ENCODE results near the gene MYCBP2. TPM values are rescaled to one million over a fixed set of nuclear protein-coding genes. Genes with fewer than 3 reads are reported as not detected.

Gene MYCBP2
- total RNA-seq, 1 experiment from 2014 or later, result 55.6 TPM

DNA sequence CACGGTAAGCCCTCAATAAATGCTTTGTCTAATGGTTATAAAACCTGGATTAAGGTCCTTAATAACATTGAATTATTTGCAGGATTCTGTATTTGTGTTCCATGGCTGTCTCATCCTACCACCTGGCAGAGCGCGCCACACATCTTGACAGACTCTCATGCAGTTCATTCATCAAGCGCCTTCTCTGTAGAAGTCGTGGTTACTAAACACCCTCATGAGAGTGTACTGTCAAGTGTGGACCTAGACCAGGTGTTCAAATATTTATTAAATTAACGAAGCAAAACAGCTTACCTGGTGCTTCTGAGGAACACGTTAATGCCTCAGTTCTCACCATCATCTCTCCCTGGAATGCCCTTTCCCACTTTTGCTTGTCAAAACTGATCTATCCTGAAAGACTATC is 286.8 kb downstream of the MYCBP2 start:
- intact Hi-C loops (cut with micrococcal nuclease; ENCODE audit: unreplicated experiment), result no loop called here
- no peak overlapping the region for H3K4me3 ChIP-seq

DNA sequence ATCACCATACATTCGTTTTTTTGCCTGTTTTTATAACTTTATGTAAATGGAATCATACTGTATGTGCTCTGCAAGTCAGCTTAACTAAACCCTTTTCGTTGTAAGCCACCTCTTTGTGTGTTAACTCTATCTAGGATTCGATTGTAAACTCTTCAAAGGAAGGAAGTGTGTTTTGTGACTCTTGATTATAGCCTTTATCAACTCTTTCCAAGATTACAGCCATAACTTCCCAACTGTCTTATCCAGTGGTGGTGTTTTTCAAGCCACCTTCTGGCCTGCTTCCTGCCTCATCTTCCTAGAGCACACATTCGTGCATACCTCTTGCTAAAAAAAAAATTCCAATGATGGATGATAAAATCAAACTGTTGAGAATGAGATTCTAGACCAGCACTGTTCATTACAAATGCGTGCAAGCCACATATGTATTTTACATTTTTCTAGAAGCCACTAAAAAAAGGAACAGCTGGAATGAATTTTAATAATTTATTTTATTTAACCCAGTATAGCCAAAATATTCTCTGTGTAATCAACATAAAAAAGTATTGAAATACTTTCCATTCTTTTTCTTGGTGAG is 287.9 kb downstream of the MYCBP2 start:
- intact Hi-C loops (cut with micrococcal nuclease; ENCODE audit: unreplicated experiment), result no loop called here

More for the DNA sequence above, 286.8 kb downstream of the MYCBP2 start:
- no peaks in the 10 kb centered on the region for H3K36me3 ChIP-seq (ENCODE audit: low read depth)
- no peak for DNase-seq
- H3K27ac ChIP-seq, result no peak overlapping the region
- TF ChIP-seq, protein P1, sequence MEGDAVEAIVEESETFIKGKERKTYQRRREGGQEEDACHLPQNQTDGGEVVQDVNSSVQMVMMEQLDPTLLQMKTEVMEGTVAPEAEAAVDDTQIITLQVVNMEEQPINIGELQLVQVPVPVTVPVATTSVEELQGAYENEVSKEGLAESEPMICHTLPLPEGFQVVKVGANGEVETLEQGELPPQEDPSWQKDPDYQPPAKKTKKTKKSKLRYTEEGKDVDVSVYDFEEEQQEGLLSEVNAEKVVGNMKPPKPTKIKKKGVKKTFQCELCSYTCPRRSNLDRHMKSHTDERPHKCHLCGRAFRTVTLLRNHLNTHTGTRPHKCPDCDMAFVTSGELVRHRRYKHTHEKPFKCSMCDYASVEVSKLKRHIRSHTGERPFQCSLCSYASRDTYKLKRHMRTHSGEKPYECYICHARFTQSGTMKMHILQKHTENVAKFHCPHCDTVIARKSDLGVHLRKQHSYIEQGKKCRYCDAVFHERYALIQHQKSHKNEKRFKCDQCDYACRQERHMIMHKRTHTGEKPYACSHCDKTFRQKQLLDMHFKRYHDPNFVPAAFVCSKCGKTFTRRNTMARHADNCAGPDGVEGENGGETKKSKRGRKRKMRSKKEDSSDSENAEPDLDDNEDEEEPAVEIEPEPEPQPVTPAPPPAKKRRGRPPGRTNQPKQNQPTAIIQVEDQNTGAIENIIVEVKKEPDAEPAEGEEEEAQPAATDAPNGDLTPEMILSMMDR (conservative IDR thresholded peaks at IDR 0.05), result no peak
- TF ChIP-seq EZH2 (IDR thresholded peaks at IDR 0.05; ENCODE audit: low read depth), result no peak
- no peaks in the 10 kb centered on the region; the same call in 1 of the 2 replicates for H3F3A ChIP-seq (ENCODE audit: insufficient read depth, low read depth)
- no peaks in the 10 kb centered on the region for H3K27me3 ChIP-seq (ENCODE audit: insufficient read depth, low read depth)
- 0 out of 2 replicates have a peak, but pooled peaks cover 2% of the 10 kb centered on the region for H3K4me1 ChIP-seq (replicated peaks; ENCODE audit: insufficient read depth)
- H2AFZ ChIP-seq, result no peak overlapping the region
- H3K4me2 ChIP-seq, result no peak overlapping the region
- H4K20me1 ChIP-seq (ENCODE audit: insufficient read depth), result no peaks in the 10 kb centered on the region
- ChIA-PET POLR2A (ENCODE audit: unreplicated experiment) (no interaction called here), CTCF (no interaction called here)
- H3K79me2 ChIP-seq (ENCODE audit: low read depth), result no peaks in the 10 kb centered on the region
- no peaks in the 10 kb centered on the region for H3K9me2 ChIP-seq (ENCODE audit: insufficient read depth)
- no peaks in the 10 kb centered on the region for H3K9me3 ChIP-seq (ENCODE audit: insufficient read depth, low read depth)
- BruUV-seq (replicated peaks), result no TSS peak

DNA sequence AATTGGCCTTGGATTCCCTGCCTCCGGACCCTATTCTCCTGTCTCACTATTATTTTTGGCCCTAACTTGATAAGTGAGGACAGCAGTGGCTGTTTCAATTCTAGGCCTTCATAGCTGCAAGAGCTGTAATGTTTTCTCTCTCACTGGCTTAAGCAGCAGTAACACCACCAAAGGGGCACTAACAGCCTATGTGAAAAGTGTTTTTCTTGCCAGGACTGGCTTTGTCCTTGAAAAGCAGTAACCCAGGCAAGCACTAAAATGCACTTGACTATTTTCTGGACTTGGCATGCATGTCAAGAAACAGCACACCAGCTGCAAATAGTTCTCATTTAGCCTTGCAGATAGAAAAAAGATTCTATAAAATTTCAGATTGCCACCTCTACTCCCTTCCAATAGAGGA is 290.6 kb downstream of the MYCBP2 start:
- TF ChIP-seq, protein P1 (conservative IDR thresholded peaks at IDR 0.05), result no peak
- no peak for TF ChIP-seq EZH2 (IDR thresholded peaks at IDR 0.05; ENCODE audit: low read depth)
- Histone ChIP-seq H3K27me3 (ENCODE audit: insufficient read depth, low read depth) (no peaks in the 10 kb centered on the region), H3K27ac (no peak overlapping the region), H3K4me3 (no peak overlapping the region), H3K79me2 (ENCODE audit: low read depth) (no peaks in the 10 kb centered on the region), H3K9me3 (ENCODE audit: insufficient read depth, low read depth) (no peaks in the 10 kb centered on the region), H3K4me2 (no peak overlapping the region), H3F3A (ENCODE audit: insufficient read depth, low read depth) (no peaks in the 10 kb centered on the region), H3K4me1 (replicated peaks; ENCODE audit: insufficient read depth) (0 out of 2 replicates have a peak, but pooled peaks cover 6% of the 10 kb centered on the region), H3K36me3 (ENCODE audit: low read depth) (no peaks in the 10 kb centered on the region), H4K20me1 (ENCODE audit: insufficient read depth) (no peaks in the 10 kb centered on the region), H2AFZ (no peak overlapping the region), H3K9me2 (ENCODE audit: insufficient read depth) (no peaks in the 10 kb centered on the region; the same call in 1 of the 2 replicates)
- BruUV-seq (replicated peaks), result no TSS peak
- no peak for DNase-seq
- intact Hi-C loops (cut with micrococcal nuclease; ENCODE audit: unreplicated experiment), result no loop called here
- POLR2A ChIA-PET (ENCODE audit: unreplicated experiment), result no interaction called here
- CTCF ChIA-PET, result no interaction called here

More for the DNA sequence above, 287.9 kb downstream of the MYCBP2 start:
- no peak overlapping the region for H2AFZ ChIP-seq
- no peak overlapping the region for H3K4me3 ChIP-seq
- no peaks in the 10 kb centered on the region for H3K9me2 ChIP-seq (ENCODE audit: insufficient read depth)
- H3K4me1 ChIP-seq (replicated peaks; ENCODE audit: insufficient read depth), result 0 out of 2 replicates have a peak, but pooled peaks cover 6% of the 10 kb centered on the region
- H3K27ac ChIP-seq, result no peak overlapping the region
- no peak overlapping the region for H3K4me2 ChIP-seq
- TF ChIP-seq, protein P1 (conservative IDR thresholded peaks at IDR 0.05), result no peak
- TF ChIP-seq EZH2 (IDR thresholded peaks at IDR 0.05; ENCODE audit: low read depth), result no peak
- H3K36me3 ChIP-seq (ENCODE audit: low read depth), result no peaks in the 10 kb centered on the region
- no peaks in the 10 kb centered on the region for H3K79me2 ChIP-seq (ENCODE audit: low read depth)
- no peak for DNase-seq
- BruUV-seq (replicated peaks), result no TSS peak
- no peaks in the 10 kb centered on the region for H4K20me1 ChIP-seq (ENCODE audit: insufficient read depth)
- no peaks in the 10 kb centered on the region; the same call in 1 of the 2 replicates for H3F3A ChIP-seq (ENCODE audit: insufficient read depth, low read depth)
- no peaks in the 10 kb centered on the region for H3K27me3 ChIP-seq (ENCODE audit: insufficient read depth, low read depth)
- ChIA-PET POLR2A (ENCODE audit: unreplicated experiment) (interaction anchor here (0.7 kb wide), 1 partner anchor 191 kb away, joined by 4 read pairs; no protein-coding TSS in a partner anchor), CTCF (no interaction called here)
- H3K9me3 ChIP-seq (ENCODE audit: insufficient read depth, low read depth), result no peaks in the 10 kb centered on the region
